DND-41 (cell line): ENCODE data around the gene EPX.

ENCODE experiments used
- CTCF ChIP-seq: IDR thresholded peaks from 2 replicates; pipeline ENCODE4 v1.5.1; 2012; ENCODE audit warnings: borderline replicate concordance, low read length, moderate library complexity, mild to moderate bottlenecking; ENCODE audit not compliant: poor library complexity, severe bottlenecking; ENCODE audit errors: extremely low read depth
- EZH2 ChIP-seq: IDR thresholded peaks from 3 replicates; pipeline ENCODE4 v1.6.1; 2012; ENCODE audit warnings: borderline replicate concordance, low read depth, mild to moderate bottlenecking, moderate library complexity, low read length, inconsistent platforms; ENCODE audit not compliant: severe bottlenecking

DNA sequence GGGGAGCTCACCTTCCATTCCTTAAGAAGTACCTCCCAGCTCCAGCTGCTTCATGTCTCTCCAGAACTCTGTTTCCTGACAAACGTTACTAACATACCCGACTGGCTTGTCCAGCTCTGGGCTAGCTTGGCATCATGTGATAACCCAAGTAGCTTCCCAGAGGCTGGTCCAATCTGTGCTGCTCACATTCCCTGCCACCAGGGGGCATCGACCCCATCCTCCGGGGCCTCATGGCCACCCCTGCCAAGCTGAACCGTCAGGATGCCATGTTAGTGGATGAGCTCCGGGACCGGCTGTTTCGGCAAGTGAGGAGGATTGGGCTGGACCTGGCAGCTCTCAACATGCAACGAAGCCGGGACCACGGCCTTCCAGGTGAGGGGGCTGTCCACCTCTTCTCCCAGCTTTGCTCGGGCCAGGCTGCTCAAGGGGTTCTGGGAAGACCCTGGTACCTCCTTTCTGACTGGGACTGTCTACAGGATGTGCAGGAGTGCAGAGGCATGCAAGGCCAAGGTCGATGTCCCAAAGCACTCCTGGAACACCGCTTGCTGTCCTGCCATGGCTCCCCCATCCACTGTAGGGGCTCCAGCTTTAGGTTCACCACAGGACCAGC is 7.6 kb downstream of the EPX start:
- TF ChIP-seq CTCF = peak; percentile 83
- no peak for TF ChIP-seq EZH2
